Central memory CD8-positive, alpha-beta T cell (primary cell): ENCODE results near the gene CLCN6.
A peak's percentile ranks its signal among the peaks of the same experiment; 100 is the strongest.

Experiments used
- ATAC-seq: fragments of 150-1000 bp; cut with Tn5 transposase; replicated peaks from 2 replicates; pipeline ENCODE4 v1.10.0; 2022; ENCODE audit warnings: mild to moderate bottlenecking, moderate FRiP score, moderate number of reproducible peaks; ENCODE audit not compliant: poor library complexity, severe bottlenecking; ENCODE audit errors: extremely low read depth
- DNase-seq, 2 donors: peaks; one replicate each; pipeline ENCODE4 v3.0.0; 2021; ENCODE audit warnings: low spot score in 2 of 2
- H3K27ac Mint-ChIP-seq: one replicate; pipeline ENCODE4 v1.8.0; 2022; ENCODE audit warnings: low read depth, mild to moderate bottlenecking, moderate library complexity, mixed read lengths
- H3K27me3 Mint-ChIP-seq: one replicate; pipeline ENCODE4 v1.8.0; 2022; ENCODE audit warnings: mixed read lengths
- H3K36me3 Mint-ChIP-seq: one replicate; pipeline ENCODE4 v1.8.0; 2022; ENCODE audit warnings: mild to moderate bottlenecking, moderate library complexity, mixed read lengths; ENCODE audit not compliant: insufficient read depth
- H3K4me1 Mint-ChIP-seq: one replicate; pipeline ENCODE4 v1.8.0; 2022; ENCODE audit warnings: mixed read lengths
- H3K4me3 Mint-ChIP-seq: one replicate; pipeline ENCODE4 v1.8.0; 2022; ENCODE audit warnings: mild to moderate bottlenecking, moderate library complexity, mixed read lengths
- H3K9me3 Mint-ChIP-seq: one replicate; pipeline ENCODE4 v1.8.0; 2022; ENCODE audit warnings: mixed read lengths

The CLCN6 gene

DNA sequence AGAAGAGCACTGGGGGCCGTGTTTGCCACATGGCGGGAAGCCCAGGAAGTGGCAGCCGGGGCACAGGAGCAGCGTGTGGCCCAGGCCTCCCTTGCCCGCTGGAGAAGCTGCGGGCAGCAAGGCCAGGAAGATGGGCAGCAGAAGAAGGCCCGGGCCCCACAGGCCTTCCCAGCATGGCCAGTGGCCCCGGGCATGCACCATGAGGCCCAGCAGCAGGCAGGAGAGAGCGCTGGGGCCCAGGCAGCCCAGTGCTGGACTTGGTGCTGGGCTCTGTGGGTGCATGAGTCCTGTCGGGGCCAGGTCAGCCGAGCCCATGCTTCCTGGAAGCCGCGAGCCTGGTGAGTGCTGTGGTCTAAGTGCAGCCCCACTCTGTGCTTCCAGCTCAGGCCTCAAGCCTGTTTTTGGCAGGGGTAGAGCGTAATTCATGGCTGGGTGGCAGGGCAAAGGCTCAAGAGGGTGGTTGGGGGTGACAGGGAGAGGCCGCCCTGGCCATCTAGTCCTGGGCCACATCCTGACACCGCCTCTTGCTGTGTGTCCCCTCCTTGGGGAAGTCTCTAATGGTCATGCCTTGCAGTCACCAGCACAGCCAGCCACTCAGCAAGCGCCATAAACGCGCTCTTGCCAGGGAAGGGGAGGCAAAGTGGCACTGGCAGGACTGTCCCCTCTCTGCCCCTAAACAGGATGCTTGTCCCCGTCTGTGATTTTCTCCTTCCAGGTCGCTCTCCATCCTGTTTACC, 21.6 kb upstream of the CLCN6 start:
- peak overlapping the region; percentile 50 for H3K4me3 Mint-ChIP-seq
- no peak overlapping the region for H3K27ac Mint-ChIP-seq
- H3K4me1 Mint-ChIP-seq = no peaks in the 10 kb centered on the region
- no peaks in the 10 kb centered on the region for H3K9me3 Mint-ChIP-seq
- ATAC-seq = no peak
- no peak for DNase-seq
- no peaks in the 10 kb centered on the region for H3K36me3 Mint-ChIP-seq
- H3K27me3 Mint-ChIP-seq = no peaks in the 10 kb centered on the region

- H3K4me3 Mint-ChIP-seq = peak overlapping the region; percentile 50
- no peak overlapping the region for H3K27ac Mint-ChIP-seq
- DNase-seq = no peak
These were observed 20.8 kb upstream of the CLCN6 start for GRCh38 chr1:11784993-11785769.

DNA sequence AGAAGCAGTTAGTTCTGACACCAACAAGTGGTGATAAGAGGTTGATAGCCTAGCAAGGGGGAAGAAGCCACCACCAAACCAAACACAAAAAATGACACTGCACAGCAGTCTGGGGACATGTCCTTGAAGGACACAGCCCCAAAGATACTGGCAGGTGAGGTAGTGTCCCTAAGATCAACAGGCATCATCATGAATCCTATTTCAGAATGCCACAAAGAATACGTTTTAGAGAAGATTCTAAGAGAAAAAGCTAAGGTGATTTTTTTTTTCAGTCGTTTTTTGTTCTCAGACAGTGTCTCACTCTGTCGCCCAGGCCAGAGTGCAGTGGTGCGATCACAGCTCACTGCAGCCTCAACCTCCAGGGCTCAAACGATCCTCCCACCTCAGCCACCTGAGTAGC, 19.8 kb upstream of the CLCN6 start:
- no peaks in the 10 kb centered on the region for H3K9me3 Mint-ChIP-seq
- no peak overlapping the region for H3K4me3 Mint-ChIP-seq
- no peaks in the 10 kb centered on the region for H3K36me3 Mint-ChIP-seq
- ATAC-seq = no peak
- no peaks in the 10 kb centered on the region for H3K4me1 Mint-ChIP-seq
- H3K27ac Mint-ChIP-seq = no peak overlapping the region
- DNase-seq = no peak
- H3K27me3 Mint-ChIP-seq = no peaks in the 10 kb centered on the region

More at GRCh38 chr1:11784993-11785769, 20.8 kb upstream of the CLCN6 start:
- Mint-ChIP-seq H3K36me3 (no peaks in the 10 kb centered on the region), H3K9me3 (no peaks in the 10 kb centered on the region), H3K27me3 (no peaks in the 10 kb centered on the region), H3K4me1 (no peaks in the 10 kb centered on the region)
- no peak for ATAC-seq

DNA sequence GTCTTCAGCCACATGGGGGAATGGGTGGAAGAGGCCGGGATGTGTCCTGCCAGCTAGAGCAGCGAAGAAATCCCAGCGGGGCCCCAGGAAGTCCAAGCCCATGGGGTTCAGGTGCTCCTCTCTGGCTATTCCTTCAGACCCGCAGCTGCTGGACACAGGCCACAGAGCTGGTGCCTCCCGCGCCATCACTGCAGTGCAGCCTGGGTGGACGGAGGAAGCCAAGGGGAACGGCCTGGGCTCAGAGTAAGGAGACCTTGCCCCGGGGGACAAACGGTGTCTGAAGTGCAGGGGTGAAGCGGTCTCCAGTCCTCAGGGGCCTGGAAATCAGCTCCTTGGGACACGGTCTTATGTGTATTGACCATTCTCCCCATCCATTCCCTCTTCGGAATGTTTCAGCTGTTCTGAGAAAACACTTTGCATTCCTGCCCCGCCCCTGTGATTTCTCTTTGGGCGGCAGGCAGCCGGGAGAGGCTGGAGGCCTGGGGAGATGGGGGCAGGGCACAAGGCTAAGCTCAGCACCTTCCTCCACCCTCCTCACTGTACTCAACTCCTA, 18.7 kb upstream of the CLCN6 start:
- Mint-ChIP-seq H3K9me3 (no peaks in the 10 kb centered on the region), H3K4me1 (peaks cover 10% of the 10 kb centered on the region), H3K27ac (no peak overlapping the region), H3K27me3 (no peaks in the 10 kb centered on the region), H3K4me3 (no peak overlapping the region), H3K36me3 (no peaks in the 10 kb centered on the region)
- ATAC-seq (no peak), DNase-seq (no peak)

- H3K4me1 Mint-ChIP-seq = peaks cover 10% of the 10 kb centered on the region
- H3K36me3 Mint-ChIP-seq = peaks cover 2% of the 10 kb centered on the region
- DNase-seq (no peak), ATAC-seq (no peak)
- H3K4me3 Mint-ChIP-seq = no peak overlapping the region
- H3K27ac Mint-ChIP-seq = no peak overlapping the region
- no peaks in the 10 kb centered on the region for H3K27me3 Mint-ChIP-seq
- no peaks in the 10 kb centered on the region for H3K9me3 Mint-ChIP-seq
These were observed 18.1 kb upstream of the CLCN6 start for GRCh38 chr1:11787804-11788436.

- H3K27ac Mint-ChIP-seq = no peak overlapping the region
- DNase-seq = no peak
- no peak for ATAC-seq
- no peaks in the 10 kb centered on the region for H3K9me3 Mint-ChIP-seq
- peaks cover 10% of the 10 kb centered on the region for H3K4me1 Mint-ChIP-seq
- peaks cover 4% of the 10 kb centered on the region for H3K36me3 Mint-ChIP-seq
- H3K27me3 Mint-ChIP-seq = no peaks in the 10 kb centered on the region
- no peak overlapping the region for H3K4me3 Mint-ChIP-seq
These were observed 17.4 kb upstream of the CLCN6 start for GRCh38 chr1:11788549-11789053.

GRCh38 chr1:11789126-11790067, 16.6 kb upstream of the CLCN6 start:
- Mint-ChIP-seq H3K4me3 (no peak overlapping the region), H3K36me3 (peaks cover 6% of the 10 kb centered on the region), H3K27me3 (no peaks in the 10 kb centered on the region), H3K4me1 (peaks cover 10% of the 10 kb centered on the region), H3K27ac (peak overlapping the region; percentile 16), H3K9me3 (no peaks in the 10 kb centered on the region)
- no peak for ATAC-seq
- no peak for DNase-seq

DNA sequence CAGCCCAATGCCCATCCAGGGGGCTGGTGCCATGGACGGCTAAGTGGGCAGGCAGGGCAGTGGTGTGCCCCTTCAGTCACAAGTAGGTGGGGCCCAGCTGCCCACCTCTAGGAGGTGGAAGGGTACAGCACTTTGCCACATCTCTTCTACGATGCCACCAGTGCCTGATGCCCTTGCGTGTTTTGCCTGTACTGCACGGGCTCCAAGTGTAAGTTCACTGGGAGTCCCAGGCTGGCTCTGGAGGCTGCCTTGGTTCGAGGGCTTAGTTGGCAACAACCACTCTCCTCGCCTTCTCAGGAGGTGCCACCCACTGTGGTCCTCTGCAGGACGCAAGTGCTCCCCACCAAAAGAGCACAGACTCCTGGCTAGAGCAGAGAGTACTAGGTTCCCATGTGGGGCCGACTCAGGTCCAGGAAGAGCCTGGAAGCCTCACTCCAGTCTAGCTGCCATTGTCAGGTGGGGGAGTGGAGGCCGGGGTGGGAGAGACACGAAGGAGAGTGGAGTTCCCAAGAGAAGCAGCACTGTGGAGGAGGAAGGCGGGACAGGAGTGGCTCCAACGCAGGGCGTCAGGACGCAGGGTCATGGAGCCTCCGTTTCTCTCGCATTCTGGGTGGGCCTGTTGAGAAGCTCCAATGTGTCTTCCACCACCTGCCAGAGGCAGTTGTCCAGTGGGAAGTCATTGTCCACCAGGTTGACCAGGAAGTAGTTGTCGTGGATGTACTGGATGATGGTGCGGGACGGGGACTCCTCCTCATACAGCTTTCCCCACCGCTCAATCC, 15.7 kb upstream of the CLCN6 start:
- Mint-ChIP-seq H3K4me1 (peaks cover 10% of the 10 kb centered on the region), H3K4me3 (no peak overlapping the region), H3K27me3 (no peaks in the 10 kb centered on the region), H3K36me3 (peaks cover 6% of the 10 kb centered on the region), H3K9me3 (no peaks in the 10 kb centered on the region), H3K27ac (peak overlapping the region; percentile 81)
- ATAC-seq (no peak), DNase-seq (no peak)

- Mint-ChIP-seq H3K27me3 (no peaks in the 10 kb centered on the region), H3K36me3 (peaks cover 6% of the 10 kb centered on the region), H3K4me1 (peaks cover 10% of the 10 kb centered on the region), H3K4me3 (no peak overlapping the region), H3K27ac (peak overlapping the region; percentile 81), H3K9me3 (no peaks in the 10 kb centered on the region)
- no peak for DNase-seq
- no peak for ATAC-seq
These were observed 14.9 kb upstream of the CLCN6 start for GRCh38 chr1:11790880-11791715.

GRCh38 chr1:11792106-11792505, 13.9 kb upstream of the CLCN6 start:
- no peak for ATAC-seq
- H3K4me1 Mint-ChIP-seq = peaks cover 10% of the 10 kb centered on the region
- H3K27me3 Mint-ChIP-seq = no peaks in the 10 kb centered on the region
- H3K27ac Mint-ChIP-seq = peak overlapping the region; percentile 83
- peaks cover 9% of the 10 kb centered on the region for H3K36me3 Mint-ChIP-seq
- no peak overlapping the region for H3K4me3 Mint-ChIP-seq
- no peak for DNase-seq
- H3K9me3 Mint-ChIP-seq = no peaks in the 10 kb centered on the region

- H3K27me3 Mint-ChIP-seq = no peaks in the 10 kb centered on the region
- H3K4me1 Mint-ChIP-seq = peaks cover 10% of the 10 kb centered on the region
- H3K9me3 Mint-ChIP-seq = no peaks in the 10 kb centered on the region
- peaks cover 13% of the 10 kb centered on the region for H3K36me3 Mint-ChIP-seq
- no peak overlapping the region for H3K4me3 Mint-ChIP-seq
- H3K27ac Mint-ChIP-seq = no peak overlapping the region
- DNase-seq (no peak), ATAC-seq (no peak)
These were observed 12.2 kb upstream of the CLCN6 start for GRCh38 chr1:11793819-11794218.
